ENCODE data around the gene MAN1A1.

DNA sequence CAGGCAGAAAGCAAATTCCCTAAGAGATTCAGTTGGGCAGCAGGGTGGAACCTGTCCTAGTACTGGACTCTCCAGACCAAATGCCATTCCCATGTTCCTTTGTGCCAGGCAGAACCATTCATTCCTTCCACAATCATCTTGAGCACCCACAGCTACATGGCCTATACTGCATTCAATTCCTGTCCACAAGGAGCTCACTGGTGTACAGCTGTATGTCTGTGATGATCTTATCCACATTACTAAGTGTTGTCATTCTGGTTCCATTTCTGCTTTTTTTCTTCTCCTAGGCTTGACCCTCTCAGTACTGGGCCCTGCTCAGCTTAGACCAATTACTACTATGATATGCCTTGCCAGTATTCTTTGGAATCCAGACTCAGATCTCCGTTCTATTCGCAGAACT lies 27.5 kb downstream of the MAN1A1 start:
- TF ChIP-seq, protein P1, sequence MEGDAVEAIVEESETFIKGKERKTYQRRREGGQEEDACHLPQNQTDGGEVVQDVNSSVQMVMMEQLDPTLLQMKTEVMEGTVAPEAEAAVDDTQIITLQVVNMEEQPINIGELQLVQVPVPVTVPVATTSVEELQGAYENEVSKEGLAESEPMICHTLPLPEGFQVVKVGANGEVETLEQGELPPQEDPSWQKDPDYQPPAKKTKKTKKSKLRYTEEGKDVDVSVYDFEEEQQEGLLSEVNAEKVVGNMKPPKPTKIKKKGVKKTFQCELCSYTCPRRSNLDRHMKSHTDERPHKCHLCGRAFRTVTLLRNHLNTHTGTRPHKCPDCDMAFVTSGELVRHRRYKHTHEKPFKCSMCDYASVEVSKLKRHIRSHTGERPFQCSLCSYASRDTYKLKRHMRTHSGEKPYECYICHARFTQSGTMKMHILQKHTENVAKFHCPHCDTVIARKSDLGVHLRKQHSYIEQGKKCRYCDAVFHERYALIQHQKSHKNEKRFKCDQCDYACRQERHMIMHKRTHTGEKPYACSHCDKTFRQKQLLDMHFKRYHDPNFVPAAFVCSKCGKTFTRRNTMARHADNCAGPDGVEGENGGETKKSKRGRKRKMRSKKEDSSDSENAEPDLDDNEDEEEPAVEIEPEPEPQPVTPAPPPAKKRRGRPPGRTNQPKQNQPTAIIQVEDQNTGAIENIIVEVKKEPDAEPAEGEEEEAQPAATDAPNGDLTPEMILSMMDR (IDR thresholded peaks at IDR 0.05): no peak
- TF ChIP-seq POLR2A (IDR thresholded peaks at IDR 0.05) (no peak), POLR2AphosphoS5 (IDR thresholded peaks at IDR 0.05) (no peak), EP300 (IDR thresholded peaks at IDR 0.05; ENCODE audit: low read depth) (no peak)

All from transverse colon (tissue), 4 donors.